GM12878 (cell line): ENCODE measurements around the gene EAF1. TPM values are rescaled to one million over a fixed set of nuclear protein-coding genes. Genes with fewer than 3 reads are reported as not detected.

Source experiments
- BRCA1 ChIP-seq: IDR thresholded peaks from 2 replicates; pipeline ENCODE4 v1.6.1; 2011; ENCODE audit warnings: low read depth, low read length, improper control_type of control experiment
- GATAD2B ChIP-seq: fragments of 450-650 bp; conservative IDR thresholded peaks from 2 replicates; pipeline ENCODE4 v1.6.1; 2017; ENCODE audit warnings: low read depth, mild to moderate bottlenecking, moderate library complexity
- NFYB ChIP-seq: IDR thresholded peaks from 2 replicates; pipeline ENCODE4 v1.6.1; 2011; ENCODE audit warnings: low read depth, mild to moderate bottlenecking, low read length, improper control_type of control experiment, moderate library complexity; ENCODE audit not compliant: insufficient read depth
- NR2C1 ChIP-seq: fragments of 450-650 bp; IDR thresholded peaks from 2 replicates; pipeline ENCODE4 v1.6.1; 2017; ENCODE audit warnings: antibody characterized with exemption, mild to moderate bottlenecking, moderate library complexity
- POLR2A ChIP-seq: IDR thresholded peaks from 2 replicates; pipeline ENCODE4 v1.6.1; 2011; ENCODE audit warnings: low read depth, mild to moderate bottlenecking, low read length
- POLR2AphosphoS5 ChIP-seq: IDR thresholded peaks from 2 replicates; pipeline ENCODE4 v1.6.1; 2011; ENCODE audit warnings: mild to moderate bottlenecking, low read length, inconsistent platforms
- SIN3A ChIP-seq: IDR thresholded peaks from 2 replicates; pipeline ENCODE4 v1.6.1; 2012; ENCODE audit warnings: low read depth, low read length, improper control_type of control experiment
- SREBF2 ChIP-seq: IDR thresholded peaks from 2 replicates; pipeline ENCODE4 v1.6.1; 2012; ENCODE audit warnings: mild to moderate bottlenecking, low read length
- TARDBP ChIP-seq: IDR thresholded peaks from 2 replicates; pipeline ENCODE4 v1.6.1; 2016; ENCODE audit warnings: borderline replicate concordance
- WRNIP1 ChIP-seq: IDR thresholded peaks from 2 replicates; pipeline ENCODE4 v1.6.1; 2011; ENCODE audit warnings: low read depth, low read length, improper control_type of control experiment, borderline replicate concordance
- ZNF384 ChIP-seq: IDR thresholded peaks from 2 replicates; pipeline ENCODE4 v1.6.1; 2012; ENCODE audit warnings: low read depth, mild to moderate bottlenecking, low read length, improper control_type of control experiment, borderline replicate concordance
- polyA plus RNA-seq, 11 experiments: library from polyadenylated mRNA; depleted of rRNA in 4 of 11; unstranded in 6 of 11; stranded (reverse) in 5 of 11; fragments of >200 nt; fragmentation: Nextera tagmentation in 4 of 11; fragmentation: Illumina TruSeq in 1 of 11; extraction: Ambion mirVana in 4 of 11; extraction: Trizol in 1 of 11; gene quantifications; 1 replicate in 1 of 11; 2 replicates in 10 of 11; pipeline versions ENCODE4 v1.2.1 to v1.2.3, GENCODE V29; 2011 to 2016; ENCODE audit warnings: inconsistent platforms in 2 of 11, missing spikeins in 2 of 11, low read depth in 1 of 11
- total RNA-seq, 4 experiments: library from RNA; depleted of rRNA in 3 of 4; stranded (reverse); fragments of >200 nt in 3 of 4; fragmentation: Illumina TruSeq in 1 of 4; extraction: Trizol in 1 of 4; gene quantifications; 2 replicates each; pipeline versions ENCODE4 v1.2.1 to v1.2.3, GENCODE V29; 2013 to 2021
- TF ChIP-seq, protein P1 (sequence below): fragments of 450-650 bp; IDR thresholded peaks from 2 replicates; pipeline ENCODE4 v1.6.1; 2018; ENCODE audit warnings: mild to moderate bottlenecking, low read depth, moderate library complexity; ENCODE audit not compliant: partially characterized antibody
- TF ChIP-seq, protein P2 (sequence below): fragments of 450-650 bp; IDR thresholded peaks from 2 replicates; pipeline ENCODE4 v1.6.1; 2017; ENCODE audit warnings: mild to moderate bottlenecking, low read depth, inconsistent platforms; ENCODE audit not compliant: poor library complexity, severe bottlenecking
- TF ChIP-seq, protein P3 (sequence below): fragments of 450-650 bp; IDR thresholded peaks from 2 replicates; pipeline ENCODE4 v1.6.1; 2018; ENCODE audit warnings: borderline replicate concordance, mild to moderate bottlenecking; ENCODE audit not compliant: partially characterized antibody
- TF ChIP-seq, protein P4 (sequence below): IDR thresholded peaks from 2 replicates; pipeline ENCODE4 v1.6.1; 2012; ENCODE audit warnings: low read depth, low read length, improper control_type of control experiment
- TF ChIP-seq, protein P5 (sequence below): fragments of 450-650 bp; IDR thresholded peaks from 2 replicates; pipeline ENCODE4 v1.6.1; 2017; ENCODE audit warnings: mild to moderate bottlenecking, moderate library complexity

Gene EAF1
- total and polyA plus RNA-seq, 10 of the 15 experiments (the other 5 are each of a cell fraction or from before 2014, with no cell fraction given), result 6.8 to 21.6 (median 15.6) TPM

DNA sequence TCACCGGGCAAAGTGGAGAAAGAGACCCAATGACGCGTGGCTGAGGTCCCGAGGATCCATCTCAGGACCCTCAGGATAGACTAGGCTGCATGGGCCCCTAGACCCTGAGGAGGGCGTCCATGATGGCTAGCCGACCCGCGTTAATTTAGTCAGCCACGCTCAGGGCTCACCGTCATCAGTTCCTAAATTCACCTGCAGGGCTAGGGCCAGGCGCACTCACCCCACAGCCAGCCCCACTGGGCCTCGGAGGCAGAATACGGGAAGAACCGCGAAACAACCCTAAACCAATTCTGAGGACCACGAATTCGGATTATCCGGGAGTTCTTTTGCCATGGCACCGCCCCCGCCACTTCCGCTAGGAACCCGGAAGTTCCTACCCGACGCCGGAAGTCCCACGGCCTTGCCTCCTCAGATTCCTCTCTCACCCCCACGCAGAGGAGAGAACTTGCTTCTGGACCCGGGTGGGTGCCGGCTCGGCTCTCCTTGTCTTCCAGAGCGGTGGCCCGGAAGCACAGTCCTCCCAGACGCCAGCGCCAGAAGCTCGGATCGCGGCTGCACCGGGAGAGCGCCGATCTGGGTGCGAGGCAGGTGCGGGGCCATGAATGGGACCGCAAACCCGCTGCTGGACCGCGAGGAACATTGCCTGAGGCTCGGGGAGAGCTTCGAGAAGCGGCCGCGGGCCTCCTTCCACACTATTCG lies at the start of gene EAF1, which contains the start of gene METTL6 (continued):
- TF ChIP-seq BRCA1 (no peak), WRNIP1 (no peak), SREBF2 (no peak; the same call in 1 of the 2 replicates), SIN3A (peak; percentile 36; the same call in 1 of the 2 replicates), ZNF384 (no peak), POLR2A (peak; percentile 85), TARDBP (no peak), POLR2AphosphoS5 (peak; percentile 88), NR2C1 (peak; percentile 67), GATAD2B (peak; percentile 91; the same call in 1 of the 2 replicates), NFYB (no peak)
- TF ChIP-seq, protein P1, sequence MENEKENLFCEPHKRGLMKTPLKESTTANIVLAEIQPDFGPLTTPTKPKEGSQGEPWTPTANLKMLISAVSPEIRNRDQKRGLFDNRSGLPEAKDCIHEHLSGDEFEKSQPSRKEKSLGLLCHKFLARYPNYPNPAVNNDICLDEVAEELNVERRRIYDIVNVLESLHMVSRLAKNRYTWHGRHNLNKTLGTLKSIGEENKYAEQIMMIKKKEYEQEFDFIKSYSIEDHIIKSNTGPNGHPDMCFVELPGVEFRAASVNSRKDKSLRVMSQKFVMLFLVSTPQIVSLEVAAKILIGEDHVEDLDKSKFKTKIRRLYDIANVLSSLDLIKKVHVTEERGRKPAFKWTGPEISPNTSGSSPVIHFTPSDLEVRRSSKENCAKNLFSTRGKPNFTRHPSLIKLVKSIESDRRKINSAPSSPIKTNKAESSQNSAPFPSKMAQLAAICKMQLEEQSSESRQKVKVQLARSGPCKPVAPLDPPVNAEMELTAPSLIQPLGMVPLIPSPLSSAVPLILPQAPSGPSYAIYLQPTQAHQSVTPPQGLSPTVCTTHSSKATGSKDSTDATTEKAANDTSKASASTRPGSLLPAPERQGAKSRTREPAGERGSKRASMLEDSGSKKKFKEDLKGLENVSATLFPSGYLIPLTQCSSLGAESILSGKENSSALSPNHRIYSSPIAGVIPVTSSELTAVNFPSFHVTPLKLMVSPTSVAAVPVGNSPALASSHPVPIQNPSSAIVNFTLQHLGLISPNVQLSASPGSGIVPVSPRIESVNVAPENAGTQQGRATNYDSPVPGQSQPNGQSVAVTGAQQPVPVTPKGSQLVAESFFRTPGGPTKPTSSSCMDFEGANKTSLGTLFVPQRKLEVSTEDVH, result peak; percentile 94
- TF ChIP-seq, protein P2, sequence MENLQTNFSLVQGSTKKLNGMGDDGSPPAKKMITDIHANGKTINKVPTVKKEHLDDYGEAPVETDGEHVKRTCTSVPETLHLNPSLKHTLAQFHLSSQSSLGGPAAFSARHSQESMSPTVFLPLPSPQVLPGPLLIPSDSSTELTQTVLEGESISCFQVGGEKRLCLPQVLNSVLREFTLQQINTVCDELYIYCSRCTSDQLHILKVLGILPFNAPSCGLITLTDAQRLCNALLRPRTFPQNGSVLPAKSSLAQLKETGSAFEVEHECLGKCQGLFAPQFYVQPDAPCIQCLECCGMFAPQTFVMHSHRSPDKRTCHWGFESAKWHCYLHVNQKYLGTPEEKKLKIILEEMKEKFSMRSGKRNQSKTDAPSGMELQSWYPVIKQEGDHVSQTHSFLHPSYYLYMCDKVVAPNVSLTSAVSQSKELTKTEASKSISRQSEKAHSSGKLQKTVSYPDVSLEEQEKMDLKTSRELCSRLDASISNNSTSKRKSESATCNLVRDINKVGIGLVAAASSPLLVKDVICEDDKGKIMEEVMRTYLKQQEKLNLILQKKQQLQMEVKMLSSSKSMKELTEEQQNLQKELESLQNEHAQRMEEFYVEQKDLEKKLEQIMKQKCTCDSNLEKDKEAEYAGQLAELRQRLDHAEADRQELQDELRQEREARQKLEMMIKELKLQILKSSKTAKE, result no peak
- TF ChIP-seq, protein P3, sequence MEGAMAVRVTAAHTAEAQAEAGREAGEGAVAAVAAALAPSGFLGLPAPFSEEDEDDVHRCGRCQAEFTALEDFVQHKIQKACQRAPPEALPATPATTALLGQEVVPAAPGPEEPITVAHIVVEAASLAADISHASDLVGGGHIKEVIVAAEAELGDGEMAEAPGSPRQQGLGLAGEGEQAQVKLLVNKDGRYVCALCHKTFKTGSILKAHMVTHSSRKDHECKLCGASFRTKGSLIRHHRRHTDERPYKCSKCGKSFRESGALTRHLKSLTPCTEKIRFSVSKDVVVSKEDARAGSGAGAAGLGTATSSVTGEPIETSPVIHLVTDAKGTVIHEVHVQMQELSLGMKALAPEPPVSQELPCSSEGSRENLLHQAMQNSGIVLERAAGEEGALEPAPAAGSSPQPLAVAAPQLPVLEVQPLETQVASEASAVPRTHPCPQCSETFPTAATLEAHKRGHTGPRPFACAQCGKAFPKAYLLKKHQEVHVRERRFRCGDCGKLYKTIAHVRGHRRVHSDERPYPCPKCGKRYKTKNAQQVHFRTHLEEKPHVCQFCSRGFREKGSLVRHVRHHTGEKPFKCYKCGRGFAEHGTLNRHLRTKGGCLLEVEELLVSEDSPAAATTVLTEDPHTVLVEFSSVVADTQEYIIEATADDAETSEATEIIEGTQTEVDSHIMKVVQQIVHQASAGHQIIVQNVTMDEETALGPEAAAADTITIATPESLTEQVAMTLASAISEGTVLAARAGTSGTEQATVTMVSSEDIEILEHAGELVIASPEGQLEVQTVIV, result peak; percentile 74
- TF ChIP-seq, protein P4, sequence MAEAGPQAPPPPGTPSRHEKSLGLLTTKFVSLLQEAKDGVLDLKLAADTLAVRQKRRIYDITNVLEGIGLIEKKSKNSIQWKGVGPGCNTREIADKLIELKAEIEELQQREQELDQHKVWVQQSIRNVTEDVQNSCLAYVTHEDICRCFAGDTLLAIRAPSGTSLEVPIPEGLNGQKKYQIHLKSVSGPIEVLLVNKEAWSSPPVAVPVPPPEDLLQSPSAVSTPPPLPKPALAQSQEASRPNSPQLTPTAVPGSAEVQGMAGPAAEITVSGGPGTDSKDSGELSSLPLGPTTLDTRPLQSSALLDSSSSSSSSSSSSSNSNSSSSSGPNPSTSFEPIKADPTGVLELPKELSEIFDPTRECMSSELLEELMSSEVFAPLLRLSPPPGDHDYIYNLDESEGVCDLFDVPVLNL, result no peak
- TF ChIP-seq, protein P5, sequence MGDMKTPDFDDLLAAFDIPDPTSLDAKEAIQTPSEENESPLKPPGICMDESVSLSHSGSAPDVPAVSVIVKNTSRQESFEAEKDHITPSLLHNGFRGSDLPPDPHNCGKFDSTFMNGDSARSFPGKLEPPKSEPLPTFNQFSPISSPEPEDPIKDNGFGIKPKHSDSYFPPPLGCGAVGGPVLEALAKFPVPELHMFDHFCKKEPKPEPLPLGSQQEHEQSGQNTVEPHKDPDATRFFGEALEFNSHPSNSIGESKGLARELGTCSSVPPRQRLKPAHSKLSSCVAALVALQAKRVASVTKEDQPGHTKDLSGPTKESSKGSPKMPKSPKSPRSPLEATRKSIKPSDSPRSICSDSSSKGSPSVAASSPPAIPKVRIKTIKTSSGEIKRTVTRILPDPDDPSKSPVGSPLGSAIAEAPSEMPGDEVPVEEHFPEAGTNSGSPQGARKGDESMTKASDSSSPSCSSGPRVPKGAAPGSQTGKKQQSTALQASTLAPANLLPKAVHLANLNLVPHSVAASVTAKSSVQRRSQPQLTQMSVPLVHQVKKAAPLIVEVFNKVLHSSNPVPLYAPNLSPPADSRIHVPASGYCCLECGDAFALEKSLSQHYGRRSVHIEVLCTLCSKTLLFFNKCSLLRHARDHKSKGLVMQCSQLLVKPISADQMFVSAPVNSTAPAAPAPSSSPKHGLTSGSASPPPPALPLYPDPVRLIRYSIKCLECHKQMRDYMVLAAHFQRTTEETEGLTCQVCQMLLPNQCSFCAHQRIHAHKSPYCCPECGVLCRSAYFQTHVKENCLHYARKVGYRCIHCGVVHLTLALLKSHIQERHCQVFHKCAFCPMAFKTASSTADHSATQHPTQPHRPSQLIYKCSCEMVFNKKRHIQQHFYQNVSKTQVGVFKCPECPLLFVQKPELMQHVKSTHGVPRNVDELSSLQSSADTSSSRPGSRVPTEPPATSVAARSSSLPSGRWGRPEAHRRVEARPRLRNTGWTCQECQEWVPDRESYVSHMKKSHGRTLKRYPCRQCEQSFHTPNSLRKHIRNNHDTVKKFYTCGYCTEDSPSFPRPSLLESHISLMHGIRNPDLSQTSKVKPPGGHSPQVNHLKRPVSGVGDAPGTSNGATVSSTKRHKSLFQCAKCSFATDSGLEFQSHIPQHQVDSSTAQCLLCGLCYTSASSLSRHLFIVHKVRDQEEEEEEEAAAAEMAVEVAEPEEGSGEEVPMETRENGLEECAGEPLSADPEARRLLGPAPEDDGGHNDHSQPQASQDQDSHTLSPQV, result no peak
